Stimulated activated CD4-positive, alpha-beta T cell treated with anti-CD3 and anti-CD28 coated beads, Interleukin-4, amount 100 ng/mL, for 4 hours (primary cell): ENCODE measurements around the gene GDPD5.
"Not testable (repeated sequence)": the region's sequence is repeated elsewhere in the genome, so short reads cannot be mapped to it uniquely, and the experiment has no call there.

Experiments used
- DNase-seq, 2 experiments: peaks; one replicate each; pipeline ENCODE4 v3.0.0-alpha.2; 2020

The GDPD5 gene

DNA sequence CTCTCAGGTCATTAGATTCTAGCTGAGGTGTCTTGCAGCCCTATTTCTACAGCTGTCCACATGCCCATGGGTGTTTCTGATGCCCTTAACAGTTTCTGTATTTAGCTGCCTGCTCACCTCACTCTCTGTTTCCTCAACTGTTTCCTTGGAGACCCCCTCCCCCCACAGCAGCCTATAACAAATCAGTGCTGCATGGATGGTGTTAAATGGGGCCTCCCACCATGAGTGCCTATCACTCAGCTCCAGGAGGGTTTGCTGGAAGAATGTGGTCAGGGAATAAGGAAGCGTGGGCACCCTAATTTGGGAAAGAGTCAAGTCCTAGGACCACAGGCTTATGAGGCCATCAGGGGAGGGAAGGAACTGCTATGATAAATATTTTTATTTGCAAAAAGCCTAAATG lies 101.3 kb downstream of the GDPD5 start:
- no peak for DNase-seq

GRCh38 chr11:75423721-75424120 lies 102.0 kb downstream of the GDPD5 start:
- no peak for DNase-seq

- DNase-seq: no peak
These were observed 103.2 kb downstream of the GDPD5 start for GRCh38 chr11:75422248-75423231.

DNA sequence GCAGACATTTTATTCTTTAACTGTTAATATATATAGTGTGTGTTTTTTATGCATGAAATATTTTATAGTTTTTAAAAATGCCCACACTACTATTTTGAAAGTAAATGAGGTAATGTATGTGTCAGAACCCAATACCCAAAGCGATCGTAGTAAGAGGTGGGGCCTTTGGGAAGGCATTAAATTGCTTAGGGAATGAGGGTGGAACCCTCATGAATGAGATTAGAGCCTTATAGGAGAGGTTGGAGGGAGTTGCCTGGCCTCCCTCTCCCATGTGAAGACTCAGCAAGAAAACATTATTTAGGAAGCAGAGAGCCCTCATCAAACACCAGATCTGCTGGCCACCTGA lies 103.9 kb downstream of the GDPD5 start:
- no peak for DNase-seq

- no peak for DNase-seq
These were observed 104.6 kb downstream of the GDPD5 start for GRCh38 chr11:75421035-75421602.

- no peak for DNase-seq
These were observed 105.3 kb downstream of the GDPD5 start for GRCh38 chr11:75420224-75421034.

DNA sequence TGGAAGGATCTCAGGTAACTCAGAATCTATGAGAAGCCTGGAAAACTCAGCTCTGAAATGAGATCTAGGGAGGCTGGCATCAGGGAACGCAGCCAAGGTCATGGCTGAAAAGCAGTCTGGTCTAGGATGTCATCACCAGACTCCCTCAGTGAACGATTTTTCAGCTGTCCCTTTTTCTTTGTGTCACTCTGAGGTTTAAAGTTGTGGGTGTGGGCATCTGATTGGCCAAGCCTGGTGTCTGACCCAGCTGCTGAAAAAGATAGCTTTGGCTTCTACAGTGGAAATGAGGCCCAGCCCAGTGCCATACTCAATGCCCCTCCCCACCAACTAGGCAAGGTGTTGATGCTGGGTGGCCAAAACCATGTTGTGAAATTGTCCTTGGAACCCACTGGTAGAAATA lies 111.9 kb downstream of the GDPD5 start:
- no peak for DNase-seq

DNA sequence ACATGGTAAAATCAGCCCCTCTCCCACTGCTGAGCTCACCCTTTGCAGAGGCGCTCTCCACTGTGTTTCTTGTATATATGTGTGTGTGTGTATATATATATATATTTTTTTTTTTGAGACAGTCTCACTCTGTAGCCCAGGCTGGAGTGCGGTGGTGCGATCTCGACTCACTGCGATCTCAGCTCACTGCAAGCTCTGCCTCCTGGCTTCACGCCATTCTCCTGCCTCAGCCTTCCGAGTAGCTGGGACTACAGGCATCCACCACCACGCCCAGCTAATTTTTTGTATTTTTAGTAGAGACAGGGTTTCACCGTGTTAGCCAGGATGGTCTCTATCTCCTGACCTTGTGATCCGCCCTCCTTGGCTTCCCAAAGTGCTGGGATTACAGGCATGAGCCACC lies 112.6 kb downstream of the GDPD5 start:
- not testable (repeated sequence) for DNase-seq

GRCh38 chr11:75409971-75410370 lies 115.8 kb downstream of the GDPD5 start:
- DNase-seq: not testable (repeated sequence)

- no peak for DNase-seq
These were observed 116.9 kb downstream of the GDPD5 start for GRCh38 chr11:75408957-75409219.

- no peak for DNase-seq
These were observed 119.4 kb downstream of the GDPD5 start for GRCh38 chr11:75406338-75406777.

DNA sequence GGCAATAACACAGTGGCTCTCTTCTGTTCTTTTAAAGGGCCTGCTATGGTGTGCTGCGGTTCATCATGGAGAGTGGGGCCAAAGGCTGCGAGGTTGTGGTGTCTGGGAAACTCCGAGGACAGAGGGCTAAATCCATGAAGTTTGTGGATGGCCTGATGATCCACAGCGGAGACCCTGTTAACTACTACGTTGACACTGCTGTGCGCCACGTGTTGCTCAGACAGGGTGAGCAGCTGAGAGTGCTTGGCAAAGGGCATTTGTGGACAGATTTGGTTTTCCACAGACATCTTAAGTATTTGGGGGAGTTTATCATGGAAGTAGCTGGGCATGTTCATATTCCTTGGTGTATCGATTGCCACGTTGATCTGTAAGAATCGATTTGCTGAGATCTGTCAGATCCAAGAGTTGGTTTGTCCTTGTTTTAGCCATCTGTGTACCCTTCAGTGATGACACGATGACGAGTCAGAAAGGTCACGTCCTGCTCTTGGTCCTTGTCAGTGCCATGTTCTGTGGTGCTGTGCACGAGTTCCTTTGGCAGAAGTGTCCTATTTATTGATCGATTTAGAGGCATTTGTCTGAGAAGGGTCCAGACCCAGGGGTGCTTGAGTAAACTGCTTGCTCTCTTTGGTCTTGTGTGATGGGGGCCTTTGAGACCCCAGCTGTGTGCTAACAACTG lies 121.6 kb downstream of the GDPD5 start:
- no peak for DNase-seq

- no peak for DNase-seq
These were observed 122.7 kb downstream of the GDPD5 start for GRCh38 chr11:75403037-75403436.

- DNase-seq: no peak
These were observed 123.6 kb downstream of the GDPD5 start for GRCh38 chr11:75402002-75402773.

GRCh38 chr11:75400146-75400865 lies 125.4 kb downstream of the GDPD5 start:
- no peak for DNase-seq

DNA sequence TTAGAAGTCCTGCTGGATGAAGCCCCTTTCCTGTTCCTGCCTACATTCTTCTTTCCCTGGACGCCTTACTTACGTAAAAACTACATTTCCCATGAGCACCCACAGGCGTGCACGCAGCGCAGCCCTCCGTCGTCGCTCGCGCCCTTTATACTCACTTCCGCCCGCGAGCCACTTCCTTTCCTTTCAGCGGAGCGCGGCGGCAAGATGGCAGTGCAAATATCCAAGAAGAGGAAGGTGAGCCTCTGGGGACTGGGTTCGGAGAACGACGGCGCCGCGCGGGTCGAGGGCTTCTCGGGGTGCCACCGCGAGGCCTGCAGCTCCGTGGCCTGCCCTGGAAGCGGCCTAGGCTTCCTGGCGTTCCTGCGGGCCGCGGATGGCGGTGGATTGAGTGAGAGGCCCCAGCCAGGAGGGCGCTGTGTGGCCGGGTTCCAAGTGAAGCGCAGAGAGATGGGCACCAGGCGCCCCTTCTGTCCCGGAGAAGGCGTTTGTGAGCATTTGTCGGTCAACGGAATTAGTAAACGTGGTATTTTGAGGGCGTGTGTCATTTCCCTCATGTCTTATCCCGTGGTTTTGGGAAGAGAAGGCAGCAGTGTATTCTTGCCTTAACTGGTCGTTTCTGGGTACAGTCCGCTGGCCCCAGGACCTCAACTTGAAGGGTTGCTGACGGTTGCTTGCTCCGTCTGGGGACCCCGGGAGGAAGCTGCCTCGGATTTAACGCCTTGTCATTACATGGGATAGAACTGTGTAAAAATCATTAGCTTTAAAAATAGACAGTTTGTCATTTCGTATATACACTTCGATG lies 126.2 kb downstream of the GDPD5 start, which contains the start of gene RPS3:
TSS of gene RPS3 (plus strand) at position 175 of the 802 bp plus-strand sequence. CDS start at position 205, 30 bp downstream.
- DNase-seq: peak; percentile 83 to 88

DNA sequence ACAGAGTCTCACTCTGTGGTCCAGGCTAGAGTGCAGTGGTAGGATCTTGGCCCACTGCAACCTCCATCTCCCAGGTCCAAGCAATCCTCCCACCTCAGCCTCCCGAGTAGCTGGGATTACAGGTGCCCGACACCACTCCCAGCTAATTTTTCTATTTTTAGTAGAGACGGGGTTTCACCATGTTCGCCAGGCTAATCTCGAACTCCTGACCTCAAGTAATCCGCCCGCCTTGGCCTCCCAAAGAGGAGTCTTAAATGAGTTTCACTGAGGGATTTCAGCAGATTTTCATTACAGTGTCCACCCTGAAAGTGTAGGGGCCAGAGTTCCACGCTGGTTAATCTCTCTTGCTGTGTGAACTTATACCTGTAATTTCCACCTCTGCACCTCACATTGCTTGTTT lies 126.8 kb downstream of the GDPD5 start:
- DNase-seq: no peak

DNA sequence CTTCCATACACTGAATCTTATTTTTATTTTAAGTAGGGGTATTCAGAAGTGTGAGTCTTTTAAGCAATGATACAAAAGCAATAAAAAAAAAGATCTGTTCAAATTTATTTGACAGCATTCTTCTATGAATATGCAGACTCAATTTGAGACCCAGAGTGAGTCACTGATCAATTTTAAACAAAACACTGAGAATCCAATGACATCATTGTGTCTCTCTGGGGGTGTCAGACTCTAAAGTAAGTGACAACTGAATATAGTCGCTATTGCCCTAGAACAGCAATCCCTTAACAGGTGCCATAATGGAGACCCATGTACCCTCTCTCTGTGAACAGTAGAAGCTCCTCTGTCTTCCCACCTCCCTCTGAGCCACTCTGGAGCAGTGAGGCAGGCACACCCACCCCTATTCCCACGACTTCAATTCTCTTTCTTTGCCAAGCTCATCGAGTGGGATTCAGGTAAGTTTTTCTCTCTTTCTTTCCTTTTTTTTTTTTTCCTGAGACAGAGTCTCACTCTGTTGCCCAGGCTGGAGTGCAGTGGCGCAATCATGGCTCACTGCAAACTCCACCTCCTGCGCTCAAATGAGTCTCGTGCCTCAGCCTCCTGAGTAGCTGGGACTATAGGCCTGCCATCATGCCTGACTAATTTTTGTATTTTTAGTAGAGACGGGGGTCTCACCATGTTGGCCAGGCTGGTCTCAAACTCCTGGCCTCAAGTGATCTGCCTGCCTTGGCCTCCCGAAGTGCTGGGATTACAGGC lies 131.5 kb downstream of the GDPD5 start:
- DNase-seq: no peak

DNA sequence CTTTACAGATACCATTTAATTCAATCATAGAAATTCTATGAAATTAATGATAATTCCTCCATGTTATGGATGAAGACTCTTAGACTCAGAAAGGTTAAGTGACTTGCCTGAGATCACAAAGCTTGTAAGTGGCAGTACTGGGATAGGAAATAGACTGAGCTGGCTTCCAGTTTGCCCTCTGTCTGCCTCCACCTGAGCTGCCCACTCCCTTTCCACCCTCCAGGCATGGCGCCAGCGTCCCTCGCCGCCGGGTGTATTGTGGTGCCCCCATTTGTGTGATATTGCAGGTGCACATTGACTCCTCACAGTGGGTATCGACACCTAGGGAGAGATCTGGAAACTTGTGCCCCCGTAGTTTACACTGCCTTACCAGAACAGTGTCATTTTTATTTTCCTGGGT lies 135.8 kb downstream of the GDPD5 start:
- no peak for DNase-seq

- DNase-seq: no peak
These were observed 136.5 kb downstream of the GDPD5 start for GRCh38 chr11:75389276-75389605.
